ENCODE measurements around the gene NTNG1.
"Not testable (repeated sequence)": the region's sequence is repeated elsewhere in the genome, so short reads cannot be mapped to it uniquely, and the experiment has no call there.

NTNG1 gene

GRCh38 chr1:107145637-107146036, 4.8 kb downstream of the NTNG1 start:
- DNase-seq, result no peak

- DNase-seq, result no peak
Observed at GRCh38 chr1:107147843-107148242, 7.0 kb downstream of the NTNG1 start.

- no peak for DNase-seq
Observed at GRCh38 chr1:107149946-107150345, 9.1 kb downstream of the NTNG1 start.

- DNase-seq, result no peak
Observed at GRCh38 chr1:107151295-107151694, 10.5 kb downstream of the NTNG1 start.

GRCh38 chr1:107152395-107152794, 11.6 kb downstream of the NTNG1 start:
- DNase-seq, result no peak

GRCh38 chr1:107153014-107153413, 12.2 kb downstream of the NTNG1 start:
- no peak for DNase-seq

GRCh38 chr1:107158496-107158895, 17.7 kb downstream of the NTNG1 start:
- no peak for DNase-seq

- DNase-seq, result no peak
Observed at GRCh38 chr1:107158991-107159390, 18.2 kb downstream of the NTNG1 start.

GRCh38 chr1:107162745-107163144, 21.9 kb downstream of the NTNG1 start:
- no peak for DNase-seq

GRCh38 chr1:107164901-107165300, 24.1 kb downstream of the NTNG1 start:
- not testable (repeated sequence) for DNase-seq

GRCh38 chr1:107169615-107170014, 28.8 kb downstream of the NTNG1 start:
- DNase-seq, result no peak

GRCh38 chr1:107171333-107171732, 30.5 kb downstream of the NTNG1 start:
- no peak for DNase-seq

- no peak for DNase-seq
Observed at GRCh38 chr1:107172450-107173170, 31.8 kb downstream of the NTNG1 start.

GRCh38 chr1:107175102-107175909, 34.5 kb downstream of the NTNG1 start:
- no peak for DNase-seq

- DNase-seq, result no peak
Observed at GRCh38 chr1:107181253-107181969, 40.6 kb downstream of the NTNG1 start.

GRCh38 chr1:107183011-107183410, 42.2 kb downstream of the NTNG1 start:
- DNase-seq, result no peak

- no peak for DNase-seq
Observed at GRCh38 chr1:107184888-107185287, 44.0 kb downstream of the NTNG1 start.

GRCh38 chr1:107187399-107187798, 46.6 kb downstream of the NTNG1 start:
- no peak for DNase-seq

- no peak for DNase-seq
Observed at GRCh38 chr1:107188160-107188559, 47.3 kb downstream of the NTNG1 start.

- no peak for DNase-seq
Observed at GRCh38 chr1:107194380-107194779, 53.5 kb downstream of the NTNG1 start.

GRCh38 chr1:107195476-107195875, 54.6 kb downstream of the NTNG1 start:
- no peak for DNase-seq

- no peak for DNase-seq
Observed at GRCh38 chr1:107196973-107197562, 56.2 kb downstream of the NTNG1 start.

GRCh38 chr1:107198561-107198960, 57.7 kb downstream of the NTNG1 start:
- DNase-seq, result no peak

Measured in activated T-cell treated with anti-CD3 and anti-CD28 coated beads, Interleukin-2, amount 50 U/mL, for 1 hour (primary cell).